ENCODE results near the gene NXPH4. TPM values are rescaled to one million over a fixed set of nuclear protein-coding genes. Genes with fewer than 3 reads are reported as not detected.

NXPH4 gene
- polyA plus RNA-seq, 1 donor from 2014 or later: 0.53 TPM

DNA sequence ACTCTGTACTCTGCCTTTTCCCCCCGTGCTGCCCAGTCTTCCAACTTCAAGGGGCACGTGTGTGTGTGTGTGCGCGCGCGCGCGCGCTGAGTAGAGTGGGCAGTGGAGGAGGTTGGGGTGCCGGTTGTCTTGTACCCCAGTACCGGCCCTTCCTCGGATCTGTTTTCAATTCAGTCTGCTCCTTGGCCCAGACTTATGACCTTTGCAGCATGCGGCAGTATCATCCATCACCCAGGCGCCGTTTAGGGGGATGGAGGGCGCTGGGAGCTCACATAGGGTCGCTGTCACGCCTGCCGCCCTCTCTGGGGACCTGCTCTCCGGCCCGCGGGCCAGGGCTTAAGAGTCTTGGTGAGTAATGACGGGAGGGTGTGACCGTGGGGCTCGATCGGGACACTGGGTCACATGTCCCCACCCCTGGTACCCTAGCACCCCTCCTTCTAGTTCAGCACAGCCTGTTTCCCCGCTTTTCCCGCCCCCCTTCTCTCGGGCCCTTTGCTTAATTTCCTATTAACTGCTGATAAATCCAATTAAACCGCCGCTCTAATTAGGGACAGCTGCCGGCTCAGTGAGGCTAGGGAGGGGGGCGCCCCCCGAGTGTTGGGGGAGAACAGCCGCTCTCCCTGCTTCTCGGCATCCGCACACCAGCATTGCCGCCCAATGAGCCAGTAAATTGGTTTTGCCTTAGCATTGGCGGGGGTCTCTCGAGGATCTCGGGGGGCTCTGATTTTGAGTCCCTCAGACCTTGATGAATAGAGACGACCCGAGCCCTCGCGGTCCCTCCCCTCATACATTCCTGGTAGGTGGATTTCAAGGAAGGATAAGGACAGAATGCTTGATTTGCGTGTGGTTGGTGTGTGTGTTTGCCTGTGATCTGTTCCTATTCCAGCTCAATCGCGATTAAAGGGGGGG lies 25.1 kb downstream of the NXPH4 start:
- Histone ChIP-seq H3K4me2 (ENCODE audit: low read length) (peak overlapping the region; percentile 65), H2AFZ (ENCODE audit: low read depth, low read length) (no peak overlapping the region), H3K27me3 (ENCODE audit: insufficient read depth, low read depth, low read length) (peaks cover 65% of the 10 kb centered on the region), H3K27ac (ENCODE audit: low read length) (peak overlapping the region; percentile 5), H3K9me2 (ENCODE audit: insufficient read depth, low read length) (no peaks in the 10 kb centered on the region), H3K79me2 (replicated peaks; ENCODE audit: insufficient read depth, low read length) (no peaks in the 10 kb centered on the region), H3K36me3 (ENCODE audit: insufficient read depth, low read length) (no peaks in the 10 kb centered on the region), H3K9ac (ENCODE audit: low read length) (peak overlapping the region; percentile 98), H3F3A (ENCODE audit: insufficient read depth, low read length, poor library complexity, severe bottlenecking) (no peaks in the 10 kb centered on the region), H4K20me1 (ENCODE audit: insufficient read depth) (no peaks in the 10 kb centered on the region), H3K4me3 (ENCODE audit: low read length) (peak overlapping the region; percentile 79), H3K9me3 (ENCODE audit: low read length) (no peaks in the 10 kb centered on the region)
- TF ChIP-seq, protein P1, sequence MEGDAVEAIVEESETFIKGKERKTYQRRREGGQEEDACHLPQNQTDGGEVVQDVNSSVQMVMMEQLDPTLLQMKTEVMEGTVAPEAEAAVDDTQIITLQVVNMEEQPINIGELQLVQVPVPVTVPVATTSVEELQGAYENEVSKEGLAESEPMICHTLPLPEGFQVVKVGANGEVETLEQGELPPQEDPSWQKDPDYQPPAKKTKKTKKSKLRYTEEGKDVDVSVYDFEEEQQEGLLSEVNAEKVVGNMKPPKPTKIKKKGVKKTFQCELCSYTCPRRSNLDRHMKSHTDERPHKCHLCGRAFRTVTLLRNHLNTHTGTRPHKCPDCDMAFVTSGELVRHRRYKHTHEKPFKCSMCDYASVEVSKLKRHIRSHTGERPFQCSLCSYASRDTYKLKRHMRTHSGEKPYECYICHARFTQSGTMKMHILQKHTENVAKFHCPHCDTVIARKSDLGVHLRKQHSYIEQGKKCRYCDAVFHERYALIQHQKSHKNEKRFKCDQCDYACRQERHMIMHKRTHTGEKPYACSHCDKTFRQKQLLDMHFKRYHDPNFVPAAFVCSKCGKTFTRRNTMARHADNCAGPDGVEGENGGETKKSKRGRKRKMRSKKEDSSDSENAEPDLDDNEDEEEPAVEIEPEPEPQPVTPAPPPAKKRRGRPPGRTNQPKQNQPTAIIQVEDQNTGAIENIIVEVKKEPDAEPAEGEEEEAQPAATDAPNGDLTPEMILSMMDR (IDR thresholded peaks at IDR 0.05; ENCODE audit: poor library complexity, severe bottlenecking): no peak
- TF ChIP-seq MXI1 (conservative IDR thresholded peaks at IDR 0.05; ENCODE audit: poor library complexity, severe bottlenecking) (no peak), REST (IDR thresholded peaks at IDR 0.05; ENCODE audit: borderline replicate concordance) (no peak)

GRCh38 chr12:57242329-57242690 lies 25.7 kb downstream of the NXPH4 start:
- H3K4me3 ChIP-seq (ENCODE audit: low read length): peak overlapping the region; percentile 79
- TF ChIP-seq, protein P1 (IDR thresholded peaks at IDR 0.05; ENCODE audit: poor library complexity, severe bottlenecking): no peak
- TF ChIP-seq REST (IDR thresholded peaks at IDR 0.05; ENCODE audit: borderline replicate concordance) (no peak), TAF1 (IDR thresholded peaks at IDR 0.05; ENCODE audit: low read depth) (no peak), EZH2 (IDR thresholded peaks at IDR 0.05; ENCODE audit: borderline replicate concordance, insufficient read depth, low read length, poor library complexity, severe bottlenecking) (no peak), RAD21 (conservative IDR thresholded peaks at IDR 0.05) (no peak), POLR2AphosphoS5 (IDR thresholded peaks at IDR 0.05) (no peak), EP300 (conservative IDR thresholded peaks at IDR 0.05; ENCODE audit: poor library complexity, severe bottlenecking) (no peak), MXI1 (conservative IDR thresholded peaks at IDR 0.05; ENCODE audit: poor library complexity, severe bottlenecking) (no peak), SMC3 (conservative IDR thresholded peaks at IDR 0.05; ENCODE audit: poor library complexity) (no peak)
- no peaks in the 10 kb centered on the region for H4K20me1 ChIP-seq (ENCODE audit: insufficient read depth)
- H3K36me3 ChIP-seq (ENCODE audit: insufficient read depth, low read length): no peaks in the 10 kb centered on the region
- no peaks in the 10 kb centered on the region for H3F3A ChIP-seq (ENCODE audit: insufficient read depth, low read length, poor library complexity, severe bottlenecking)
- no peak overlapping the region for H3K27ac ChIP-seq (ENCODE audit: low read length)
- H3K9ac ChIP-seq (ENCODE audit: low read length): peak overlapping the region; percentile 98
- no peaks in the 10 kb centered on the region for H3K79me2 ChIP-seq (replicated peaks; ENCODE audit: insufficient read depth, low read length)
- H3K9me3 ChIP-seq (ENCODE audit: low read length): no peaks in the 10 kb centered on the region
- H3K27me3 ChIP-seq (ENCODE audit: insufficient read depth, low read depth, low read length): peaks cover 58% of the 10 kb centered on the region
- H3K9me2 ChIP-seq (ENCODE audit: insufficient read depth, low read length): no peaks in the 10 kb centered on the region
- H3K4me2 ChIP-seq (ENCODE audit: low read length): peak overlapping the region; percentile 65
- no peak overlapping the region for H2AFZ ChIP-seq (ENCODE audit: low read depth, low read length)

Data from neural cell (in vitro differentiated cells).